Large intestine (tissue), 3 donors: ENCODE data around the gene GOLGA8K. TPM values are rescaled to one million over a fixed set of nuclear protein-coding genes. Genes with fewer than 3 reads are reported as not detected.
"Not testable (repeated sequence)": the region's sequence is repeated elsewhere in the genome, so short reads cannot be mapped to it uniquely, and the experiment has no call there.

Experiments used
- DNase-seq, 2 donors: peaks; one replicate each; pipeline versions ENCODE4 v3.0.0 to v3.0.0-alpha.2; 2013
- H3K27ac ChIP-seq: one replicate; pipeline ENCODE4 v1.5.1; 2013; ENCODE audit warnings: low read length
- H3K27me3 ChIP-seq: 2 replicates; pipeline ENCODE4 v1.6.1; 2013; ENCODE audit warnings: low read length; ENCODE audit not compliant: control insufficient read depth, insufficient read depth
- H3K36me3 ChIP-seq: 2 replicates; pipeline ENCODE4 v1.6.1; 2013; ENCODE audit warnings: low read length; ENCODE audit not compliant: control insufficient read depth, insufficient read depth
- H3K4me1 ChIP-seq: one replicate; pipeline ENCODE4 v1.6.1; 2013; ENCODE audit warnings: low read length; ENCODE audit not compliant: control insufficient read depth, insufficient read depth
- H3K4me3 ChIP-seq: one replicate; pipeline ENCODE4 v1.5.1; 2013; ENCODE audit warnings: low read length
- H3K9me3 ChIP-seq: one replicate; pipeline ENCODE4 v1.6.1; 2013; ENCODE audit warnings: mild to moderate bottlenecking, low read depth, low read length, moderate library complexity; ENCODE audit not compliant: control insufficient read depth
- WGBS: methylation state at CpG from one replicate; pipeline ENCODE4 v1.1.5; 2013; ENCODE audit warnings: low lambda C conversion rate; ENCODE audit not compliant: insufficient coverage; 5-methylcytosine and 5-hydroxymethylcytosine counted together
- polyA plus RNA-seq: library from polyadenylated mRNA; unstranded; fragments of 120-200 nt; gene quantifications from one replicate; pipeline ENCODE4 v1.2.1, GENCODE V29; 2013

GOLGA8K gene
- polyA plus RNA-seq, 1 donor, result 1.6 TPM

DNA sequence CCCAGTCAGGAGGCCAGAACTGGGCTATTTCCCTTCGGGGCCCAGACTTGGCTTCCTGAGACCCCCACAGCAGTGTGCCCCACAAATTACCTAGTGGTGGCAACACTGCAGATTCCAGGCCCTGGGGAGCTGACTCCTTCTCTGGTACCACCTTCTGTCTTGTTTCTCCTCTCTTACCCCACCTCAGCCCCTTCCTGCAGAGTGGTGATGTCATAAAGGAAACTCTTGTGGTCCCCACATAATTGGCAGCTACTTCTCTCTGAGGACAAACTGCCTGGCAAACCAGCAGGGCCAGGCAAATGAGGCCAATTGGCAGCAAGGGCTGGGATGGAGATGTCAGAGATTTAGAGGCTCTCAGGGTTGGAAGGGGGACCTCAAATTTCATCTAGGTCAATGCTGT is 44.6 kb downstream of the GOLGA8K start:
- H3K4me1 ChIP-seq, H3K4me3 ChIP-seq, H3K9me3 ChIP-seq, H3K27me3 ChIP-seq, H3K36me3 ChIP-seq, H3K27ac ChIP-seq, DNase-seq: not testable (repeated sequence)
- WGBS, result no CpG with 5 or more reads among the region's 1 CpG

DNA sequence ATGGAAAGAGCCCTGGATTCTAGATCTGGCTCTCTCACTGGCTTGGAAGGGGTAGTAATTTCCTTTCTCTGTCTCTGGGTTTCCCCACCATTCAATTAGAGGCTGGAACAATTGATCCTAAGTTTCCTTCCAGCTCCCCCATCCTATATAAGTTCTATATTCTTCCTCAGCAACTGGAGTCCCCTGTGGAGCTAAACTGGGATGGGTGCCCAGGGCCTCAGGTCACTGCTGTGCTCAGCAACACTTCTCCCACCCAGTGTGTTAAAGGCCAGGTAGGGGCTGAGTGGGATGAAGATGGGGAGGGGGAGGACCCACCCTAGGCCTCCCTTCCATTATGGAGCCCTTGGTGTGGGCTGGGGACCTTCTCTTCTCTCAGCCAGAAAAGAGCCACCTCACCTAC is 46.2 kb downstream of the GOLGA8K start:
- not testable (repeated sequence) for DNase-seq, H3K36me3 ChIP-seq, H3K9me3 ChIP-seq, H3K27ac ChIP-seq, H3K4me3 ChIP-seq, H3K4me1 ChIP-seq, H3K27me3 ChIP-seq

DNA sequence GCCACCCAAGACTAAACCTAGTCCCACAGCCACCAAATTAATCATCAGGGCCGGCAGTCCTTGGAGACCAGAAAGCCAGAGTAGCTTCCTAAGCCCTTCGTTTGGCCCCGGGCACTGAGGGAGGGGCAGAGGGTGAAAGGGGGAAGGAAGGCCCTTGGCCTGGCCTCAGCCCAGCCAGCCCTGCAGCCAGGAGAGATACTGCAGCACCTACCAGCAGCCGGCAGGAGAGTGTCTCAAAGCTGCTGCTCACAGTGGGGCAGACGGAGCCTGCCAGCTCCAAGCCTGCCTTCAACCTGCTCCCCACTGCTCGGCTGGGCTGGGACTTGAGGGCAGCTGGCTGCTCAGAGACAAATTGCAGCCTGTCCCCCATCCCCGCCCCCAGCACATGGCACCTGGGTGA is 50.3 kb downstream of the GOLGA8K start:
- DNase-seq, H3K4me1 ChIP-seq, H3K4me3 ChIP-seq, H3K27me3 ChIP-seq, H3K9me3 ChIP-seq, H3K36me3 ChIP-seq, H3K27ac ChIP-seq: not testable (repeated sequence)
- WGBS, result no CpG with 5 or more reads among the region's 7 CpGs

DNA sequence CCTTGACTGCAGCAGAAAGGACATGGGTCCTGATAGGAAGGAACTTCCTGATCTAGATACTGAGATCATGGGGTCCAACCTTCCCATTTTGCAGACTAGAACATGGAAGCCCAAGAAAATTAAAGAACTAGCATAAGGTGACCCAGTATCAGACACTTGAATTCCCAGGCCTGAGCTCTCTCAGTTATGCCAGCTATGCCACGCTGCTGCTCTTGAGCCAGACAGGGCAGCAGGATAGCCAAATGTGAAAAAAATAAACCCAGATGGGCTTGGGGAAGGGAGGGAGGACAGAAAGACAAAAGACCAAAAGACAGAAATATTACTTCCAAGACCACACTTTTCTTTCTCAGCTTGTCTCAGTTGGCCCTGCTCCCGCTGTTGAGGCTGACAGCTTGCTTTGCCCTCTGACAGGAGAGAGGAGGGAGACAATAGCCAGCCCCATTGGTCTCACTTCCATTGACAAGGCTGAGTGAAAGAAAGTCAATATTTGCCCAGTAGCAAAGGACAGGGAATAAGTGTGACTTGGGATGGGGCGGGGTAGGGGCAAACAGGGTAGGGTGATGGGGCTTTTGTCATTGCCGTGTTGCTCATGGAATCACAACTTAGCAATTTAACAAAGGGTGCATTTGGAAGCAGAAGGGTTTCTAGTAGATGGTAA is 52.4 kb downstream of the GOLGA8K start:
- DNase-seq, H3K27ac ChIP-seq, H3K27me3 ChIP-seq, H3K36me3 ChIP-seq, H3K4me3 ChIP-seq, H3K4me1 ChIP-seq, H3K9me3 ChIP-seq: not testable (repeated sequence)
- no CpG with 5 or more reads among the region's 4 CpGs for WGBS

DNA sequence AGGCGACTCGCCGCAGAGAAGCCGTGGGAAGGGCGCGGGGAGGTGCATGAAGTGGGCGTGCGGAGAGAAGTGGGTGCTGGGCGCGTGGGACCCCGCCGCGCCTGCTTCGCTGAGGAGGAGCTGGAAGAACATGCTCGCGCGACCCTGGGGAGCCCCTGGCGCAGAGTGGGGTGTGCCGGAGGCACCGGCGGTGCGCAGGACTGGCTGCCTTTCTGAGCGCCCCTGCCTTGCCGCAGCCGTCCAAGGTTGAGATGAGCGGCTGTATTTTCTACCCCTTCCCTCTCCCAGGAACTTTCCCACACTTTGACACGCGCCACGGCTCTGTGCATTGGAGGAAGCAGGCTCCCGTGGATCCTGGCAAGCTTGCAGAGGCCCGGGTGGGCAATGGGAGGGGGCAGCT is 56.1 kb downstream of the GOLGA8K start:
- DNase-seq, result not testable (repeated sequence)
- no CpG with 5 or more reads among the region's 31 CpGs for WGBS

DNA sequence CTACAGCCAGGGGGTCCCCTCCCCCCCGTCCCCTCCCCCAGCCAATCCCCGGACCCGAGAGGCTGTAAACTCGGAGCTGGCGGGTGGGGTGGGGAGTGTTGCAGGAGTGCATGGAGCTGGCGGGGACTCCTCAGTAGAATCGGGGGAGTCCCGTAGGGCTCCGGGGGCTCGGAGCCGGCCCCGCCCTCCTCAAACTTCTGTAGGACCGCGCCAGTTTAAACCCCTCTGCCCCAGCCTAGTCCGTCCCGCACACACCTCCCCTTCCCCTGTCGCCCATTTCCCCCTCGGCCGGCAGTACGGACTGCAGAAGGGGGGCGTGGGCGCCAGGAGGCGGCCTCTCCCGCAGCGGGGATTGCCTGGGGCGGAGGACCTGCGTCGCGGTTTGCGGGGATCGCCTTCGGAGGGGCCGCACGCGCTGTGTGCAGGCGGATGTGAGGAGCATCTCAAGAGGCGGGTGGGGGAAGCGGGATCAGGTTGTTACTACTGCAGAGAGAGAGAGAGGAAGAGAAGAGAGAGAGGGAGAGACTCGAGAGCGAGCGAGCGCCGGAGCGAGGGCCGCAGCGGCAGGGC is 57.0 kb downstream of the GOLGA8K start:
- not testable (repeated sequence) for H3K9me3 ChIP-seq, H3K27me3 ChIP-seq, H3K27ac ChIP-seq, H3K4me3 ChIP-seq, H3K36me3 ChIP-seq, DNase-seq, H3K4me1 ChIP-seq
- no CpG with 5 or more reads among the region's 46 CpGs for WGBS

More for the DNA sequence above, 56.1 kb downstream of the GOLGA8K start:
- not testable (repeated sequence) for H3K9me3 ChIP-seq, H3K27me3 ChIP-seq, H3K4me3 ChIP-seq, H3K4me1 ChIP-seq, H3K27ac ChIP-seq, H3K36me3 ChIP-seq

DNA sequence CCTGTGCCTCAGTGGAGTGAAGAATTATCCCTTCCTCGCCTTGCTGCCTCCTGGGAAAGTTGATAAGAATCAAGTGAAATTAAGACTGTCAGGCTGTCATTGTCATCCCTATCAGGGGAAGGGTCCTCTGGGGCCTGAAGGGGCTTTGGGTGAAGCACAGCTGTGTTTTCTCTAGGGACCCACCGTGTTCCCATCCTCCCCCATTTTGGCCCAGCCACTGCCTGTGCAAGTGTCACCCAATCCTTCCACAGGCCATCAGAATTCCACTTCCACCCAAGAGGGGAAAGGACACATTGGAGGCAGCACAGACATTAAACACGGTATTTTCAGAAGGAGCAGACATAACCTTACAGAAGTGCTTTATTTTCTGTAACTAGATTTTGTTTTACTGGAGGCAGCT is 59.2 kb downstream of the GOLGA8K start:
- H3K4me1 ChIP-seq, DNase-seq, H3K36me3 ChIP-seq, H3K4me3 ChIP-seq, H3K27ac ChIP-seq, H3K9me3 ChIP-seq, H3K27me3 ChIP-seq: not testable (repeated sequence)
- no CpG with 5 or more reads among the region's 3 CpGs for WGBS

Other genes with a start within 250 kb of the GOLGA8K start
- gene GOLGA8O, start 52.3 kb upstream of the GOLGA8K start, polyA plus RNA-seq, result 0.13 TPM
- gene GOLGA8N, start 190.2 kb upstream of the GOLGA8K start, polyA plus RNA-seq, result 20.7 TPM
- gene ARHGAP11A, start 212.2 kb upstream of the GOLGA8K start, polyA plus RNA-seq, result 15.3 TPM
- gene SCG5, start 238.4 kb upstream of the GOLGA8K start, polyA plus RNA-seq, result 22.2 TPM